ENCODE measurements around the gene CD2BP2. TPM values are rescaled to one million over a fixed set of nuclear protein-coding genes. Genes with fewer than 3 reads are reported as not detected.
A peak's percentile ranks its signal among the peaks of the same experiment; 100 is the strongest.

Gene CD2BP2
- total and polyA plus RNA-seq, 2 of the 13 experiments (the other 11 are each of a cell fraction or from before 2014, with no cell fraction given), result 24.9 to 54.6 TPM

DNA sequence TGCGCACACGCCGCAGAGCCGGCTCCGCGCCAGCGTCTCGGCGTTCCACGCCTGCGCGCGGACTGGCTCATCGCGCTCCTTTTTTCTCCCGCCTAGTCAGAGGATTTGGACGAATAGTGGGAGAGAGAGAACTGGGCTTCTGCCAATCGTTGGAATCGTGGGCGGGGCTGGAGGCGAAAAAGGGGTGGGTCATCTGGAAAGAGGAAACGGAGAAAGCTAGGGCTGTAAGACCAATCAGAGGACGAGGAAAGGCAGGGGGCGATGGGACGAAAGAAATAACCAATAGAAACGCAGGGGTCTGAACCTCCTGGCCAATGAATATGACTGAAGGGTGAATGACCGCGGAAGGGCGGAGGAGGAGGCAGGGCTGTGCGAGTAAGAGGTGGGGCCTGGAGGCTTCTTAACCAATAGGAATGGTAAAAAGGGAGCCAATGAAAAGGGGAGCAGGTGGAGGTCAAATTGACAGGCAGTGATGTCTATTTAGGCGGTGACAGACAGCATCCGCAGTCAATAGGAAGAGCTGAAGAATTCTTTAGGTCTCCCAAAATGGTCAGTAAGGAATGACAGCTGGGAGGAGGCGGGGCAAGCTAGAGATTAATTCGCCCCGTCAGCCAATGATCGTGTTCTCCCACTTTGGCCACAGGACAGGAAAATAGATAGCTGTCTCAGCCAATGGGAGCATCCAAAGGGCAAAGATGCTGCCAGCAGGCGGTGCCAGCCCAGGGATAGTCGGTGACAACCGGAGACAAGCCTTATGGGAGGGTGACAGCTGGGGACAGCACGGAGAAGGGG is 15.5 kb upstream of the CD2BP2 start, which contains the start of gene TBC1D10B (continued):
- TF ChIP-seq, protein P1, sequence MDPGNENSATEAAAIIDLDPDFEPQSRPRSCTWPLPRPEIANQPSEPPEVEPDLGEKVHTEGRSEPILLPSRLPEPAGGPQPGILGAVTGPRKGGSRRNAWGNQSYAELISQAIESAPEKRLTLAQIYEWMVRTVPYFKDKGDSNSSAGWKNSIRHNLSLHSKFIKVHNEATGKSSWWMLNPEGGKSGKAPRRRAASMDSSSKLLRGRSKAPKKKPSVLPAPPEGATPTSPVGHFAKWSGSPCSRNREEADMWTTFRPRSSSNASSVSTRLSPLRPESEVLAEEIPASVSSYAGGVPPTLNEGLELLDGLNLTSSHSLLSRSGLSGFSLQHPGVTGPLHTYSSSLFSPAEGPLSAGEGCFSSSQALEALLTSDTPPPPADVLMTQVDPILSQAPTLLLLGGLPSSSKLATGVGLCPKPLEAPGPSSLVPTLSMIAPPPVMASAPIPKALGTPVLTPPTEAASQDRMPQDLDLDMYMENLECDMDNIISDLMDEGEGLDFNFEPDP (CRISPR knock-in tag; conservative IDR thresholded peaks at IDR 0.05), result no peak
- TF ChIP-seq NBN (conservative IDR thresholded peaks at IDR 0.05) (no peak), ZNF282 (IDR thresholded peaks at IDR 0.05; ENCODE audit: partially characterized antibody) (no peak), TFE3 (CRISPR knock-in tag; IDR thresholded peaks at IDR 0.05) (no peak), ZNF230 (CRISPR knock-in tag; IDR thresholded peaks at IDR 0.05) (no peak), ZKSCAN1 (IDR thresholded peaks at IDR 0.05; ENCODE audit: low read length) (no peak), USF2 (IDR thresholded peaks at IDR 0.05; ENCODE audit: low read depth, low read length) (no peak), USF2 (CRISPR knock-in tag; IDR thresholded peaks at IDR 0.05; ENCODE audit: borderline replicate concordance) (peak; percentile 91; the same call in 1 of the 2 replicates), ZNF234 (CRISPR knock-in tag; conservative IDR thresholded peaks at IDR 0.05) (no peak), ZNF781 (CRISPR knock-in tag; IDR thresholded peaks at IDR 0.05; ENCODE audit: borderline replicate concordance, not compliant biosample characterization) (no peak), ZNF574 (CRISPR knock-in tag; IDR thresholded peaks at IDR 0.05) (peak; percentile 85), ZBTB37 (CRISPR knock-in tag; IDR thresholded peaks at IDR 0.05) (no peak), KLF12 (CRISPR knock-in tag; IDR thresholded peaks at IDR 0.05; ENCODE audit: borderline replicate concordance) (no peak)
- TF ChIP-seq, protein P2, sequence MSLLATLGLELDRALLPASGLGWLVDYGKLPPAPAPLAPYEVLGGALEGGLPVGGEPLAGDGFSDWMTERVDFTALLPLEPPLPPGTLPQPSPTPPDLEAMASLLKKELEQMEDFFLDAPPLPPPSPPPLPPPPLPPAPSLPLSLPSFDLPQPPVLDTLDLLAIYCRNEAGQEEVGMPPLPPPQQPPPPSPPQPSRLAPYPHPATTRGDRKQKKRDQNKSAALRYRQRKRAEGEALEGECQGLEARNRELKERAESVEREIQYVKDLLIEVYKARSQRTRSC (CRISPR knock-in tag; IDR thresholded peaks at IDR 0.05; ENCODE audit: low read depth), result no peak
- TF ChIP-seq, protein P3, sequence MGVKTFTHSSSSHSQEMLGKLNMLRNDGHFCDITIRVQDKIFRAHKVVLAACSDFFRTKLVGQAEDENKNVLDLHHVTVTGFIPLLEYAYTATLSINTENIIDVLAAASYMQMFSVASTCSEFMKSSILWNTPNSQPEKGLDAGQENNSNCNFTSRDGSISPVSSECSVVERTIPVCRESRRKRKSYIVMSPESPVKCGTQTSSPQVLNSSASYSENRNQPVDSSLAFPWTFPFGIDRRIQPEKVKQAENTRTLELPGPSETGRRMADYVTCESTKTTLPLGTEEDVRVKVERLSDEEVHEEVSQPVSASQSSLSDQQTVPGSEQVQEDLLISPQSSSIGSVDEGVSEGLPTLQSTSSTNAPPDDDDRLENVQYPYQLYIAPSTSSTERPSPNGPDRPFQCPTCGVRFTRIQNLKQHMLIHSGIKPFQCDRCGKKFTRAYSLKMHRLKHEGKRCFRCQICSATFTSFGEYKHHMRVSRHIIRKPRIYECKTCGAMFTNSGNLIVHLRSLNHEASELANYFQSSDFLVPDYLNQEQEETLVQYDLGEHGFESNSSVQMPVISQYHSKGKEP (CRISPR knock-in tag; IDR thresholded peaks at IDR 0.05), result no peak
